Measurements from ENCODE around the gene UBE4B.

DNA sequence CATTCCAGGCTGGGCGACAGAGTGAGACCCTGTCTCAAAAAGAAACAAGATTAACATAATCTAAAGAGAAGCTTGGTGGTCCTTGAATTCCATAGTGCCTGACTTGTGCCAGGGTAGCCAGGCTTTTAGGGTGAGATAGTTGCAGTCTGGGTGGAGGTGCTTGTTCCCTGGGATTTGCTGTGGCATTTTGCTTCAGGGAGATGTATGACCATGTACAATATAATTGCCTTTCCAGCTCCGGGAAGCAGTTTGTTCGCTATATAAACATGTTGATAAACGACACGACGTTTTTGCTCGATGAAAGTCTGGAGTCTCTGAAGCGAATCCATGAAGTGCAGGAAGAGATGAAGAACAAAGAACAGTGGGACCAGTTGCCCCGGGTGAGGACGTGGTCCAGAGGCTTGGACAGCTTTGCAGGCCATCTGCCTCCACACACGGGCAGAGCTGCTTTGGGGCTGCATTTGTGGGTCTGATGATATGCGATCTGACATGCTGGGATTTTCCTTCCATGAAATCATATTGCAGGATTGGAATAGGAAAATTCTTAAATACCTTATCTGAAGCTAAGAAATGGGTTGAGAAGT, 128.2 kb downstream of the UBE4B start:
- TF ChIP-seq CBFB (CRISPR knock-in tag; IDR thresholded peaks at IDR 0.05) (no peak), PHF20 (IDR thresholded peaks at IDR 0.05; ENCODE audit: partially characterized antibody) (no peak), MXI1 (IDR thresholded peaks at IDR 0.05; ENCODE audit: low read depth, low read length) (no peak), WHSC1 (IDR thresholded peaks at IDR 0.05; ENCODE audit: low read length) (no peak), ZKSCAN1 (IDR thresholded peaks at IDR 0.05; ENCODE audit: low read depth, low read length) (no peak)

All from K562 (cell line).